Erythroblast (primary cell): Measurements from ENCODE around the gene BLMH.

Experiments
- GATA1 ChIP-seq: IDR thresholded peaks from 2 replicates; pipeline ENCODE4 v1.6.1; 2011; ENCODE audit warnings: low read depth, mild to moderate bottlenecking, control low read depth, low read length, moderate library complexity
- POLR2A ChIP-seq: IDR thresholded peaks from 2 replicates; pipeline ENCODE4 v1.6.1; 2011; ENCODE audit warnings: mild to moderate bottlenecking, low read length

DNA sequence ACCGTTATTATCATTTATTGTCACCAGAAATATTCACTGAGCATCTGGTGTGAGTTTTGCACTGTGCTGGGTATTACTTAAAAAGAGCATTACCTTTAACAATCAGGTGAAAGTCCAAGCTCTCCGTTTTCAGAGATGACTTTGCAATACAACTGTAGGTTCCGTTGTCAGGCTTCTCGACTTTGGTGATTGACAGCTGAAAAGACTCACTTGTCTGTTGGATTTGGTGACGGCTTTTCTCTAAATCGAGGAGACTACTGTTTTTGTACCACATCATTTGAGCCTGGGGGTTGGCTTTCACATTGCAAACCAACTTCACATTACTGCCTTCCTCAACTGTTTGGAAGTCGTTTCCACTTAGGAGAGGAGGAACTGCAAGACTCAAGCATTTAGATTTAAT, 33.0 kb upstream of the BLMH start:
- no peak for TF ChIP-seq POLR2A
- TF ChIP-seq GATA1 = no peak
